Prostate gland (tissue), 2 donors: ENCODE measurements around the gene PTPRK.

Experiments used
- POLR2A ChIP-seq: fragments of 450-650 bp; IDR thresholded peaks from one replicate; pipeline ENCODE4 v1.6.1; 2016; ENCODE audit warnings: antibody characterized with exemption, mild to moderate bottlenecking
- TF ChIP-seq, protein P1 (sequence below), 4 experiments: fragments of 200-600 bp in 2 of 4; fragments of 450-650 bp in 2 of 4; sonication (generic) in 2 of 4; IDR thresholded peaks; 1 replicate in 3 of 4; 2 replicates in 1 of 4; pipeline ENCODE4 v1.5.1; 2016 to 2019; ENCODE audit warnings: antibody characterized with exemption in 4 of 4, mild to moderate bottlenecking in 2 of 4, moderate library complexity in 2 of 4

- TF ChIP-seq, protein P1, sequence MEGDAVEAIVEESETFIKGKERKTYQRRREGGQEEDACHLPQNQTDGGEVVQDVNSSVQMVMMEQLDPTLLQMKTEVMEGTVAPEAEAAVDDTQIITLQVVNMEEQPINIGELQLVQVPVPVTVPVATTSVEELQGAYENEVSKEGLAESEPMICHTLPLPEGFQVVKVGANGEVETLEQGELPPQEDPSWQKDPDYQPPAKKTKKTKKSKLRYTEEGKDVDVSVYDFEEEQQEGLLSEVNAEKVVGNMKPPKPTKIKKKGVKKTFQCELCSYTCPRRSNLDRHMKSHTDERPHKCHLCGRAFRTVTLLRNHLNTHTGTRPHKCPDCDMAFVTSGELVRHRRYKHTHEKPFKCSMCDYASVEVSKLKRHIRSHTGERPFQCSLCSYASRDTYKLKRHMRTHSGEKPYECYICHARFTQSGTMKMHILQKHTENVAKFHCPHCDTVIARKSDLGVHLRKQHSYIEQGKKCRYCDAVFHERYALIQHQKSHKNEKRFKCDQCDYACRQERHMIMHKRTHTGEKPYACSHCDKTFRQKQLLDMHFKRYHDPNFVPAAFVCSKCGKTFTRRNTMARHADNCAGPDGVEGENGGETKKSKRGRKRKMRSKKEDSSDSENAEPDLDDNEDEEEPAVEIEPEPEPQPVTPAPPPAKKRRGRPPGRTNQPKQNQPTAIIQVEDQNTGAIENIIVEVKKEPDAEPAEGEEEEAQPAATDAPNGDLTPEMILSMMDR (IDR thresholded peaks at IDR 0.05) = no peak
- TF ChIP-seq POLR2A = no peak
Measured at GRCh38 chr6:128097009-128097408, 423.4 kb downstream of the PTPRK start.
